ENCODE results near the gene DDC.

DNA sequence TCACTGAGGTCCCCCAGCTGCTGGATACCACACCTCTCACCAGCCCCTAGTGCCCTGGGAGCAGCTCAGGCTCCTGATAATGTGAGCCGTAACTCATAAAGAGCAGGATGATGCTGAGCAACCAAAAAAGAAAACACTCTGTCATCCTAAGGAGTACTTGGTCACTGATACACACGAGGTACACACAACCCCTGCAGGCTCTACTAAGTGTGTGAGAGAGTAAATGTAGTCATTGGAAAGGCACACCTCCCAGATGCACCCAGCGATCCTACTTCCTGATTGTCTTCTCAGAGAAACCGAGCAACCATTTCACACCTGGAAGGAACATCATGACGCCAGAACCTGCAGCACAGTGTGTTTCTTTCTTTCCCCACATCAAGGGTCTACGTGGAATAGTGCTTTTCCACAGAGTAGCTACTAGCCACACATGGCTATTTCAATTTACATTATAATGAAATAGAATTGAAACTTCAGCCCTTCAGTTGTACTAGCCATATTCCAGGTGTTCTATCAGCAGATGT lies 149.3 kb downstream of the DDC start:
- TF ChIP-seq, protein P1, sequence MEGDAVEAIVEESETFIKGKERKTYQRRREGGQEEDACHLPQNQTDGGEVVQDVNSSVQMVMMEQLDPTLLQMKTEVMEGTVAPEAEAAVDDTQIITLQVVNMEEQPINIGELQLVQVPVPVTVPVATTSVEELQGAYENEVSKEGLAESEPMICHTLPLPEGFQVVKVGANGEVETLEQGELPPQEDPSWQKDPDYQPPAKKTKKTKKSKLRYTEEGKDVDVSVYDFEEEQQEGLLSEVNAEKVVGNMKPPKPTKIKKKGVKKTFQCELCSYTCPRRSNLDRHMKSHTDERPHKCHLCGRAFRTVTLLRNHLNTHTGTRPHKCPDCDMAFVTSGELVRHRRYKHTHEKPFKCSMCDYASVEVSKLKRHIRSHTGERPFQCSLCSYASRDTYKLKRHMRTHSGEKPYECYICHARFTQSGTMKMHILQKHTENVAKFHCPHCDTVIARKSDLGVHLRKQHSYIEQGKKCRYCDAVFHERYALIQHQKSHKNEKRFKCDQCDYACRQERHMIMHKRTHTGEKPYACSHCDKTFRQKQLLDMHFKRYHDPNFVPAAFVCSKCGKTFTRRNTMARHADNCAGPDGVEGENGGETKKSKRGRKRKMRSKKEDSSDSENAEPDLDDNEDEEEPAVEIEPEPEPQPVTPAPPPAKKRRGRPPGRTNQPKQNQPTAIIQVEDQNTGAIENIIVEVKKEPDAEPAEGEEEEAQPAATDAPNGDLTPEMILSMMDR (IDR thresholded peaks at IDR 0.05; ENCODE audit: low read depth, low read length, missing input control): no peak
- TF ChIP-seq, protein P2, sequence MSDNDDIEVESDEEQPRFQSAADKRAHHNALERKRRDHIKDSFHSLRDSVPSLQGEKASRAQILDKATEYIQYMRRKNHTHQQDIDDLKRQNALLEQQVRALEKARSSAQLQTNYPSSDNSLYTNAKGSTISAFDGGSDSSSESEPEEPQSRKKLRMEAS (IDR thresholded peaks at IDR 0.05): no peak
- no peak for TF ChIP-seq FOXA1 (IDR thresholded peaks at IDR 0.05)
- TF ChIP-seq JUND (IDR thresholded peaks at IDR 0.05): no peak
- TF ChIP-seq, protein P3, sequence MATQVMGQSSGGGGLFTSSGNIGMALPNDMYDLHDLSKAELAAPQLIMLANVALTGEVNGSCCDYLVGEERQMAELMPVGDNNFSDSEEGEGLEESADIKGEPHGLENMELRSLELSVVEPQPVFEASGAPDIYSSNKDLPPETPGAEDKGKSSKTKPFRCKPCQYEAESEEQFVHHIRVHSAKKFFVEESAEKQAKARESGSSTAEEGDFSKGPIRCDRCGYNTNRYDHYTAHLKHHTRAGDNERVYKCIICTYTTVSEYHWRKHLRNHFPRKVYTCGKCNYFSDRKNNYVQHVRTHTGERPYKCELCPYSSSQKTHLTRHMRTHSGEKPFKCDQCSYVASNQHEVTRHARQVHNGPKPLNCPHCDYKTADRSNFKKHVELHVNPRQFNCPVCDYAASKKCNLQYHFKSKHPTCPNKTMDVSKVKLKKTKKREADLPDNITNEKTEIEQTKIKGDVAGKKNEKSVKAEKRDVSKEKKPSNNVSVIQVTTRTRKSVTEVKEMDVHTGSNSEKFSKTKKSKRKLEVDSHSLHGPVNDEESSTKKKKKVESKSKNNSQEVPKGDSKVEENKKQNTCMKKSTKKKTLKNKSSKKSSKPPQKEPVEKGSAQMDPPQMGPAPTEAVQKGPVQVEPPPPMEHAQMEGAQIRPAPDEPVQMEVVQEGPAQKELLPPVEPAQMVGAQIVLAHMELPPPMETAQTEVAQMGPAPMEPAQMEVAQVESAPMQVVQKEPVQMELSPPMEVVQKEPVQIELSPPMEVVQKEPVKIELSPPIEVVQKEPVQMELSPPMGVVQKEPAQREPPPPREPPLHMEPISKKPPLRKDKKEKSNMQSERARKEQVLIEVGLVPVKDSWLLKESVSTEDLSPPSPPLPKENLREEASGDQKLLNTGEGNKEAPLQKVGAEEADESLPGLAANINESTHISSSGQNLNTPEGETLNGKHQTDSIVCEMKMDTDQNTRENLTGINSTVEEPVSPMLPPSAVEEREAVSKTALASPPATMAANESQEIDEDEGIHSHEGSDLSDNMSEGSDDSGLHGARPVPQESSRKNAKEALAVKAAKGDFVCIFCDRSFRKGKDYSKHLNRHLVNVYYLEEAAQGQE (IDR thresholded peaks at IDR 0.05): no peak
- TF ChIP-seq, protein P4, sequence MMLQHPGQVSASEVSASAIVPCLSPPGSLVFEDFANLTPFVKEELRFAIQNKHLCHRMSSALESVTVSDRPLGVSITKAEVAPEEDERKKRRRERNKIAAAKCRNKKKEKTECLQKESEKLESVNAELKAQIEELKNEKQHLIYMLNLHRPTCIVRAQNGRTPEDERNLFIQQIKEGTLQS (IDR thresholded peaks at IDR 0.05): no peak
